ENCODE data around the gene RBM25. TPM values are rescaled to one million over a fixed set of nuclear protein-coding genes. Genes with fewer than 3 reads are reported as not detected.

The RBM25 gene
- total and polyA plus RNA-seq, 10 of the 15 experiments (the other 5 are each of a cell fraction or from before 2014, with no cell fraction given), result 43.4 to 125 (median 74.1) TPM

DNA sequence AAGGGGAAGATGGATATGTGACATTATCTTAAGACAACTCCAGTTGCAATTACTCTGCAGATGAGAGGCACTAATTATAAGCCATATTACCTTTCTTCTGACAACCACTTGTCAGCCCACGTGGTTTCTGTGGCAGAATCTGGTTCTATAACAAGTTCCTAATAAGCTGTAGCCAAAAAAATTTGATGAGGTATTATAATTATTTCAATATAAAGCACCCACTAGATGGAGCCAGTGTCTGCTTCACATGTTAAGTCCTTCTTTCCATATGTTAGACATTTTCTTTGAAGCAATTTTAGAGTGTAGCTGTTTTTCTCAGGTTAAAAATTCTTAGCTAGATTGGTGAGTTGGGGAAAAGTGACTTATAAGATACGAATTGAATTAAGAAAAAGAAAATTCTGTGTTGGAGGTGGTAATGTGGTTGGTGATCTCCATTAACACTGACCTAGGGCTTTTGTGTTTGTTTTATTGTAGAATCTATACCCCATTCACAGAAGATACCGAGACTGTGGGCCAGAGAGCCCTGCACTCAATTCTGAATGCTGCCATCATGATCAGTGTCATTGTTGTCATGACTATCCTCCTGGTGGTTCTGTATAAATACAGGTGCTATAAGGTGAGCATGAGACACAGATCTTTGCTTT is 114.9 kb downstream of the RBM25 start (continued):
- TF ChIP-seq, protein P1, sequence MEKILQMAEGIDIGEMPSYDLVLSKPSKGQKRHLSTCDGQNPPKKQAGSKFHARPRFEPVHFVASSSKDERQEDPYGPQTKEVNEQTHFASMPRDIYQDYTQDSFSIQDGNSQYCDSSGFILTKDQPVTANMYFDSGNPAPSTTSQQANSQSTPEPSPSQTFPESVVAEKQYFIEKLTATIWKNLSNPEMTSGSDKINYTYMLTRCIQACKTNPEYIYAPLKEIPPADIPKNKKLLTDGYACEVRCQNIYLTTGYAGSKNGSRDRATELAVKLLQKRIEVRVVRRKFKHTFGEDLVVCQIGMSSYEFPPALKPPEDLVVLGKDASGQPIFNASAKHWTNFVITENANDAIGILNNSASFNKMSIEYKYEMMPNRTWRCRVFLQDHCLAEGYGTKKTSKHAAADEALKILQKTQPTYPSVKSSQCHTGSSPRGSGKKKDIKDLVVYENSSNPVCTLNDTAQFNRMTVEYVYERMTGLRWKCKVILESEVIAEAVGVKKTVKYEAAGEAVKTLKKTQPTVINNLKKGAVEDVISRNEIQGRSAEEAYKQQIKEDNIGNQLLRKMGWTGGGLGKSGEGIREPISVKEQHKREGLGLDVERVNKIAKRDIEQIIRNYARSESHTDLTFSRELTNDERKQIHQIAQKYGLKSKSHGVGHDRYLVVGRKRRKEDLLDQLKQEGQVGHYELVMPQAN (conservative IDR thresholded peaks at IDR 0.05), result no peak
- TF ChIP-seq ZNF622 (IDR thresholded peaks at IDR 0.05), result no peak
- TF ChIP-seq ZBED1 (IDR thresholded peaks at IDR 0.05; ENCODE audit: borderline replicate concordance), result no peak
- no peak for TF ChIP-seq EP300 (IDR thresholded peaks at IDR 0.05; ENCODE audit: borderline replicate concordance in 1 of 2, control insufficient read depth in 1 of 2, low read depth in 2 of 2, low read length in 2 of 2)
- TF ChIP-seq, protein P2, sequence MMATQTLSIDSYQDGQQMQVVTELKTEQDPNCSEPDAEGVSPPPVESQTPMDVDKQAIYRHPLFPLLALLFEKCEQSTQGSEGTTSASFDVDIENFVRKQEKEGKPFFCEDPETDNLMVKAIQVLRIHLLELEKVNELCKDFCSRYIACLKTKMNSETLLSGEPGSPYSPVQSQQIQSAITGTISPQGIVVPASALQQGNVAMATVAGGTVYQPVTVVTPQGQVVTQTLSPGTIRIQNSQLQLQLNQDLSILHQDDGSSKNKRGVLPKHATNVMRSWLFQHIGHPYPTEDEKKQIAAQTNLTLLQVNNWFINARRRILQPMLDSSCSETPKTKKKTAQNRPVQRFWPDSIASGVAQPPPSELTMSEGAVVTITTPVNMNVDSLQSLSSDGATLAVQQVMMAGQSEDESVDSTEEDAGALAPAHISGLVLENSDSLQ (IDR thresholded peaks at IDR 0.05), result peak; percentile 27; the same call in 1 of the 2 replicates
- TF ChIP-seq ZSCAN29 (IDR thresholded peaks at IDR 0.05), result no peak
- TF ChIP-seq, protein P3, sequence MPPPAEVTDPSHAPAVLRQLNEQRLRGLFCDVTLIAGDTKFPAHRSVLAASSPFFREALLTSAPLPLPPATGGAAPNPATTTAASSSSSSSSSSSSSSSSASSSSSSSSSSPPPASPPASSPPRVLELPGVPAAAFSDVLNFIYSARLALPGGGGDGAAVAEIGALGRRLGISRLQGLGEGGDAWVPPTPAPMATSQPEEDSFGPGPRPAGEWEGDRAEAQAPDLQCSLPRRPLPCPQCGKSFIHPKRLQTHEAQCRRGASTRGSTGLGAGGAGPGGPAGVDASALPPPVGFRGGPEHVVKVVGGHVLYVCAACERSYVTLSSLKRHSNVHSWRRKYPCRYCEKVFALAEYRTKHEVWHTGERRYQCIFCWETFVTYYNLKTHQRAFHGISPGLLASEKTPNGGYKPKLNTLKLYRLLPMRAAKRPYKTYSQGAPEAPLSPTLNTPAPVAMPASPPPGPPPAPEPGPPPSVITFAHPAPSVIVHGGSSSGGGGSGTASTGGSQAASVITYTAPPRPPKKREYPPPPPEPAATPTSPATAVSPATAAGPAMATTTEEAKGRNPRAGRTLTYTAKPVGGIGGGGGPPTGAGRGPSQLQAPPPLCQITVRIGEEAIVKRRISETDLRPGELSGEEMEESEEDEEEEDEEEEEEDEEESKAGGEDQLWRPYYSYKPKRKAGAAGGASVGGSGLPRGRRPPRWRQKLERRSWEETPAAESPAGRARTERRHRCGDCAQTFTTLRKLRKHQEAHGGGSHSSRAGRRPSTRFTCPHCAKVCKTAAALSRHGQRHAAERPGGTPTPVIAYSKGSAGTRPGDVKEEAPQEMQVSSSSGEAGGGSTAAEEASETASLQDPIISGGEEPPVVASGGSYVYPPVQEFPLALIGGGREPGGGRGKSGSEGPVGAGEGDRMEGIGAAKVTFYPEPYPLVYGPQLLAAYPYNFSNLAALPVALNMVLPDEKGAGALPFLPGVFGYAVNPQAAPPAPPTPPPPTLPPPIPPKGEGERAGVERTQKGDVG (CRISPR knock-in tag; IDR thresholded peaks at IDR 0.05), result no peak

Small RNA genes within 50 kb of the gene (small RNA-seq; reads per million reads assigned to genes)
- gene RN7SL586P, result not detected

Other genes starting within 250 kb of the RBM25 start
- gene DPF3, start 164.4 kb upstream of the RBM25 start, total RNA-seq (2014; rRNA removed), result 1.9 and 3.6 TPM in 2 replicates
- gene DPF3, start 164.4 kb upstream of the RBM25 start, total RNA-seq (2014; rRNA removed; fragmentation: Illumina TruSeq; extraction: Trizol), result 1.5 and 2.5 TPM in 2 replicates
- gene DPF3, start 164.4 kb upstream of the RBM25 start, total RNA-seq (2021), result 2.7 and 3.2 TPM in 2 replicates
- 7.3 and 8.0 TPM in 2 replicates for gene DPF3, start 164.4 kb upstream of the RBM25 start, polyA plus RNA-seq (2011; rRNA removed)
- 2.5 and 3.3 TPM in 2 replicates for gene DPF3, start 164.4 kb upstream of the RBM25 start, polyA plus RNA-seq (2014; fragmentation: Illumina TruSeq; extraction: Trizol)
- gene DPF3, start 164.4 kb upstream of the RBM25 start, polyA plus RNA-seq (2014; fragmentation: Nextera tagmentation; extraction: Ambion mirVana), result under 1 TPM; 0.69 to 0.87 TPM
- gene DPF3, start 164.4 kb upstream of the RBM25 start, polyA plus RNA-seq (2014; rRNA removed), result 3.2 and 3.8 TPM in 2 replicates
- gene DPF3, start 164.4 kb upstream of the RBM25 start, polyA plus RNA-seq (2016; fragmentation: Nextera tagmentation; extraction: Ambion mirVana), result 1 to 10 TPM; 1.7 to 1.8 TPM
- gene DCAF4, start 132.1 kb upstream of the RBM25 start, total RNA-seq (2014; rRNA removed), result 20.5 and 22.6 TPM in 2 replicates
- 20.6 and 21.6 TPM in 2 replicates for gene DCAF4, start 132.1 kb upstream of the RBM25 start, total RNA-seq (2014; rRNA removed; fragmentation: Illumina TruSeq; extraction: Trizol)
- 24.9 and 29.4 TPM in 2 replicates for gene DCAF4, start 132.1 kb upstream of the RBM25 start, total RNA-seq (2021)
- 33.7 and 44.8 TPM in 2 replicates for gene DCAF4, start 132.1 kb upstream of the RBM25 start, polyA plus RNA-seq (2011; rRNA removed)
- 25.5 and 51.1 TPM in 2 replicates for gene DCAF4, start 132.1 kb upstream of the RBM25 start, polyA plus RNA-seq (2014; fragmentation: Illumina TruSeq; extraction: Trizol)
- gene DCAF4, start 132.1 kb upstream of the RBM25 start, polyA plus RNA-seq (2014; fragmentation: Nextera tagmentation; extraction: Ambion mirVana), result 1 to 10 TPM; 2.6 to 3.1 TPM
- gene DCAF4, start 132.1 kb upstream of the RBM25 start, polyA plus RNA-seq (2014; rRNA removed), result 26.2 and 28.3 TPM in 2 replicates
- gene DCAF4, start 132.1 kb upstream of the RBM25 start, polyA plus RNA-seq (2016; fragmentation: Nextera tagmentation; extraction: Ambion mirVana), result 10 to 100 TPM; 18.7 to 18.8 TPM
- 5.5 TPM in 2 replicates for gene ZFYVE1, start 31.4 kb upstream of the RBM25 start, total RNA-seq (2014; rRNA removed)
- 5.2 and 6.6 TPM in 2 replicates for gene ZFYVE1, start 31.4 kb upstream of the RBM25 start, total RNA-seq (2014; rRNA removed; fragmentation: Illumina TruSeq; extraction: Trizol)
- gene ZFYVE1, start 31.4 kb upstream of the RBM25 start, total RNA-seq (2021), result 9.6 and 10.9 TPM in 2 replicates
- gene ZFYVE1, start 31.4 kb upstream of the RBM25 start, polyA plus RNA-seq (2011; rRNA removed), result 8.0 and 13.3 TPM in 2 replicates
- gene ZFYVE1, start 31.4 kb upstream of the RBM25 start, polyA plus RNA-seq (2014; fragmentation: Illumina TruSeq; extraction: Trizol), result 6.0 and 6.2 TPM in 2 replicates
- 1 to 10 TPM; 1.2 to 1.4 TPM for gene ZFYVE1, start 31.4 kb upstream of the RBM25 start, polyA plus RNA-seq (2014; fragmentation: Nextera tagmentation; extraction: Ambion mirVana)
- 5.6 and 7.3 TPM in 2 replicates for gene ZFYVE1, start 31.4 kb upstream of the RBM25 start, polyA plus RNA-seq (2014; rRNA removed)
- 1 to 10 TPM; 7.6 to 8.9 TPM for gene ZFYVE1, start 31.4 kb upstream of the RBM25 start, polyA plus RNA-seq (2016; fragmentation: Nextera tagmentation; extraction: Ambion mirVana)
- 21.5 and 27.2 TPM in 2 replicates for gene PSEN1, start 78.0 kb downstream of the RBM25 start, total RNA-seq (2014; rRNA removed)
- 21.9 and 22.0 TPM in 2 replicates for gene PSEN1, start 78.0 kb downstream of the RBM25 start, total RNA-seq (2014; rRNA removed; fragmentation: Illumina TruSeq; extraction: Trizol)
- 27.5 and 28.3 TPM in 2 replicates for gene PSEN1, start 78.0 kb downstream of the RBM25 start, total RNA-seq (2021)
- gene PSEN1, start 78.0 kb downstream of the RBM25 start, polyA plus RNA-seq (2011; rRNA removed), result 17.9 and 19.2 TPM in 2 replicates
- 32.3 and 37.3 TPM in 2 replicates for gene PSEN1, start 78.0 kb downstream of the RBM25 start, polyA plus RNA-seq (2014; fragmentation: Illumina TruSeq; extraction: Trizol)
- gene PSEN1, start 78.0 kb downstream of the RBM25 start, polyA plus RNA-seq (2014; fragmentation: Nextera tagmentation; extraction: Ambion mirVana), result 10 to 100 TPM in 1 of 2 experiments, 1 to 10 TPM in 1; 8.9 to 10.1 TPM
- 15.4 and 17.5 TPM in 2 replicates for gene PSEN1, start 78.0 kb downstream of the RBM25 start, polyA plus RNA-seq (2014; rRNA removed)
- 10 to 100 TPM; 28.7 to 31.5 TPM for gene PSEN1, start 78.0 kb downstream of the RBM25 start, polyA plus RNA-seq (2016; fragmentation: Nextera tagmentation; extraction: Ambion mirVana)
- gene PAPLN, start 179.0 kb downstream of the RBM25 start, total RNA-seq (2014; rRNA removed), result 9.9 and 10.7 TPM in 2 replicates
- gene PAPLN, start 179.0 kb downstream of the RBM25 start, total RNA-seq (2014; rRNA removed; fragmentation: Illumina TruSeq; extraction: Trizol), result 6.4 and 7.1 TPM in 2 replicates
- gene PAPLN, start 179.0 kb downstream of the RBM25 start, total RNA-seq (2021), result 11.4 and 15.6 TPM in 2 replicates
- gene PAPLN, start 179.0 kb downstream of the RBM25 start, polyA plus RNA-seq (2011; rRNA removed), result 18.9 and 23.5 TPM in 2 replicates
- gene PAPLN, start 179.0 kb downstream of the RBM25 start, polyA plus RNA-seq (2014; fragmentation: Illumina TruSeq; extraction: Trizol), result 7.7 and 11.8 TPM in 2 replicates
- 1 to 10 TPM; 1.8 to 2.6 TPM for gene PAPLN, start 179.0 kb downstream of the RBM25 start, polyA plus RNA-seq (2014; fragmentation: Nextera tagmentation; extraction: Ambion mirVana)
- gene PAPLN, start 179.0 kb downstream of the RBM25 start, polyA plus RNA-seq (2014; rRNA removed), result 15.7 and 19.8 TPM in 2 replicates
- gene PAPLN, start 179.0 kb downstream of the RBM25 start, polyA plus RNA-seq (2016; fragmentation: Nextera tagmentation; extraction: Ambion mirVana), result 1 to 10 TPM; 3.8 to 7.0 TPM